Thymus (tissue), 11 donors: ENCODE results near the gene EXO1. TPM values are rescaled to one million over a fixed set of nuclear protein-coding genes. Genes with fewer than 3 reads are reported as not detected.

Source experiments
- DNase-seq, 9 donors: peaks; one replicate each; pipeline ENCODE4 v3.0.0-alpha.2; 2013; ENCODE audit warnings: low spot score in 9 of 9, low read depth in 6 of 9, missing footprints in 1 of 9
- H3K27ac ChIP-seq, 2 donors: one replicate each; pipeline ENCODE4 v1.5.1; 2013; ENCODE audit warnings: control low read depth in 1 of 2, low read depth in 1 of 2, low read length in 1 of 2, mild to moderate bottlenecking in 1 of 2, moderate library complexity in 1 of 2
- H3K27me3 ChIP-seq, 2 donors: one replicate each; pipeline ENCODE4 v1.5.1; 2013; ENCODE audit warnings: low read length in 1 of 2; ENCODE audit not compliant: control insufficient read depth in 2 of 2, insufficient read depth in 1 of 2
- H3K36me3 ChIP-seq, 2 donors: one replicate each; pipeline ENCODE4 v1.5.1; 2013; ENCODE audit warnings: low read length in 1 of 2, mild to moderate bottlenecking in 1 of 2, moderate library complexity in 1 of 2; ENCODE audit not compliant: control insufficient read depth in 2 of 2, insufficient read depth in 2 of 2
- H3K4me1 ChIP-seq, 2 donors: one replicate each; pipeline ENCODE4 v1.5.1; 2013; ENCODE audit warnings: low read length in 2 of 2; ENCODE audit not compliant: control insufficient read depth in 2 of 2, insufficient read depth in 2 of 2
- H3K4me3 ChIP-seq, 2 donors: one replicate each; pipeline ENCODE4 v1.5.1; 2013; ENCODE audit warnings: low read length in 2 of 2, control low read depth in 1 of 2, mild to moderate bottlenecking in 1 of 2
- H3K9me3 ChIP-seq, 2 donors: one replicate each; pipeline ENCODE4 v1.5.1; 2013; ENCODE audit warnings: low read length in 1 of 2, mild to moderate bottlenecking in 1 of 2; ENCODE audit not compliant: control insufficient read depth in 2 of 2, insufficient read depth in 1 of 2
- WGBS: extraction: QIAGEN DNeasy Blood & Tissue Kit; methylation state at CpG from one replicate; pipeline ENCODE4 v1.1.7; 2013; 5-methylcytosine and 5-hydroxymethylcytosine counted together
- polyA plus RNA-seq: library from polyadenylated mRNA; stranded (reverse); fragments of 200-250 nt; gene quantifications from one replicate; pipeline ENCODE4 v1.2.3, GENCODE V29; 2013
- total RNA-seq: library from RNA; stranded (reverse); fragments of 120-200 nt; gene quantifications from one replicate; pipeline ENCODE4 v1.2.4, GENCODE V29; 2013
- donor health status: healthy.

Gene EXO1
- total and polyA plus RNA-seq, 2 donors: 0.52 to 19.6 TPM

- Histone ChIP-seq H3K27ac (no peak overlapping the region), H3K4me3 (no peak overlapping the region), H3K36me3 (no peaks in the 10 kb centered on the region), H3K4me1 (no peaks in the 10 kb centered on the region), H3K9me3 (no peaks in the 10 kb centered on the region), H3K27me3 (no peaks in the 10 kb centered on the region)
- WGBS: 90% methylated on average over 10 of the region's 10 CpGs
- DNase-seq: no peak
Observed at GRCh38 chr1:241924080-241924808, 76.2 kb downstream of the EXO1 start.

- no peaks in the 10 kb centered on the region for H3K36me3 ChIP-seq
- no peak for DNase-seq
- 66% methylated on average over 5 of the region's 5 CpGs for WGBS
- no peak overlapping the region for H3K27ac ChIP-seq
- no peaks in the 10 kb centered on the region for H3K4me1 ChIP-seq
- no peaks in the 10 kb centered on the region for H3K27me3 ChIP-seq
- no peak overlapping the region for H3K4me3 ChIP-seq
- H3K9me3 ChIP-seq: no peaks in the 10 kb centered on the region
Observed at GRCh38 chr1:241926141-241926540, 78.1 kb downstream of the EXO1 start.

- 90% methylated on average over 4 of the region's 4 CpGs for WGBS
- H3K36me3 ChIP-seq: no peaks in the 10 kb centered on the region
Observed at GRCh38 chr1:241927321-241927720, 79.3 kb downstream of the EXO1 start.

GRCh38 chr1:241932845-241933244 lies 84.8 kb downstream of the EXO1 start:
- no peak overlapping the region for H3K4me3 ChIP-seq
- no peak overlapping the region for H3K27ac ChIP-seq
- H3K36me3 ChIP-seq: no peaks in the 10 kb centered on the region
- 48% methylated on average over 6 of the region's 6 CpGs for WGBS
- no peaks in the 10 kb centered on the region for H3K9me3 ChIP-seq
- no peak for DNase-seq
- H3K27me3 ChIP-seq: peaks cover 0 to 8% of the 10 kb centered on the region in 2 donors
- H3K4me1 ChIP-seq: no peaks in the 10 kb centered on the region

More at GRCh38 chr1:241927321-241927720, 79.3 kb downstream of the EXO1 start:
- Histone ChIP-seq H3K4me3 (no peak overlapping the region), H3K4me1 (no peaks in the 10 kb centered on the region), H3K27me3 (no peaks in the 10 kb centered on the region), H3K9me3 (no peaks in the 10 kb centered on the region), H3K27ac (no peak overlapping the region)
- DNase-seq: no peak

- Histone ChIP-seq H3K4me1 (no peaks in the 10 kb centered on the region), H3K36me3 (no peaks in the 10 kb centered on the region), H3K4me3 (no peak overlapping the region), H3K27ac (no peak overlapping the region), H3K9me3 (no peaks in the 10 kb centered on the region), H3K27me3 (peaks cover 0 to 8% of the 10 kb centered on the region in 2 donors)
- DNase-seq: no peak
- WGBS: 52% methylated on average over 12 of the region's 12 CpGs
Observed at GRCh38 chr1:241934201-241934848, 86.3 kb downstream of the EXO1 start.

GRCh38 chr1:241934866-241935265 lies 86.9 kb downstream of the EXO1 start:
- WGBS: 92% methylated on average over 7 of the region's 7 CpGs

More at GRCh38 chr1:241934866-241935265, 86.9 kb downstream of the EXO1 start:
- H3K27ac ChIP-seq: no peak overlapping the region
- H3K36me3 ChIP-seq: no peaks in the 10 kb centered on the region
- no peak for DNase-seq
- H3K9me3 ChIP-seq: no peaks in the 10 kb centered on the region
- H3K4me3 ChIP-seq: no peak overlapping the region
- peaks cover 0 to 8% of the 10 kb centered on the region in 2 donors for H3K27me3 ChIP-seq
- H3K4me1 ChIP-seq: no peaks in the 10 kb centered on the region

Other genes with a start within 250 kb of the EXO1 start
- 13.3 TPM for gene CHML, start 207.8 kb upstream of the EXO1 start, total RNA-seq
- 7.4 TPM for gene CHML, start 207.8 kb upstream of the EXO1 start, polyA plus RNA-seq
- 15.5 TPM for gene OPN3, start 207.8 kb upstream of the EXO1 start, total RNA-seq
- gene OPN3, start 207.8 kb upstream of the EXO1 start, polyA plus RNA-seq: 17.7 TPM
- gene WDR64, start 195.9 kb upstream of the EXO1 start, total RNA-seq: 0.14 TPM
- gene WDR64, start 195.9 kb upstream of the EXO1 start, polyA plus RNA-seq: 0.14 TPM
- not detected for gene BECN2, start 109.6 kb downstream of the EXO1 start, total RNA-seq
- 0.05 TPM for gene BECN2, start 109.6 kb downstream of the EXO1 start, polyA plus RNA-seq
- 0.47 TPM for gene MAP1LC3C, start 150.9 kb downstream of the EXO1 start, total RNA-seq
- 5.5 TPM for gene MAP1LC3C, start 150.9 kb downstream of the EXO1 start, polyA plus RNA-seq